HG03565 (cell line): ENCODE measurements around the gene RGL2.

ENCODE experiments used
- ATAC-seq: cut with Tn5 transposase; IDR thresholded peaks from one replicate; pipeline ENCODE4 v1.9.1; 2021; ENCODE audit warnings: mild to moderate bottlenecking, moderate library complexity; ENCODE audit not compliant: unreplicated experiment

The RGL2 gene

DNA sequence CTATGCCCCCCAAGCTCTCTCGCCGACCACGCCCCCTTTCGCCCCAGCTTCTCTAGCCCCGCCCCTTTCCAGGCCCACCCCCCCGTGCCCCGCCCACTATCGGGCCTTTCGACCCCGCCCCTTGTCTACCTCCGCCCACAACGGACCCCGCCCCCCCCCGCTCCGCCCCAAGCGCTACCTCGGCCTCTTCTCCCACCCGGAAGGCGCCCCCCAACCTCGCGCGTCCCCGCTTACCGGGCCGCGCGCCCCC lies 18.6 kb upstream of the RGL2 start:
- no peak for ATAC-seq

DNA sequence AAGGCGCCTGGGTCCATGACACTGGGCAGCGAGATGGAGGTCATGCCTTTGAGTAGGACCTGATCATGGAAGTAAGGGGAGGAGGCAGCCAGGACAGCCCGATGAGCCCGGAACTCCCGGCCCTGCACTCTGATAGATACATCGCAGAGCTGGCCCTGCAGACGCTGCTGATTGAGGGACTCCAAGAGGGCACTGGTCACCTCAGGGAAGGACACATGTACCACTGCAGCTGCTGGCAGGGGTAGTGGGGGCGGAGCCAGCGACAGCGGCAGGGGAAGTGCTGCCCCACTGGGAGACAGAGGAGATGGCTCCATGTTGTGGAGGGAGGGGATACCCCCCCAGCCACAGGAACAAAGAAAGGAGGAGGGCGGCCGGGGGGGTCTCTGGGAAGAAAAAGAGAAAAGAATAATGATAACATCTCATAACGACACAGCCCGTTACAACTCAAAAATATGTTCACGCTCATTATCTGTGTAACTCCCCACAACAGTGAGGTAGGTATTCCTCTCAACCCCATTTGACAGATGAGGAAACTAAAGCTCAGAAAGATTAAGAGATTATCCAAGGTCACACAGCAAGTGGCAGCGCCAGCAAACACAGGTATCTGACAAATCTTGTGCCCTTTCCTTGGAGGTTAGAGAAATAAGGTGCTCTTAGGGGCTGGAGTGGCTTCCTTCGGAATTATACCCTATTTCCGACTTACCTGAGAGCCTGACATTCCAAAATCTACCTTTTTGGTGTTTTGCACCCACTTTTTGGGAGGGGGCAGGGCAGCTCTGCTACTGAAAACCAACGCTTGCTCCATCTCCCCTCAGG lies 18.1 kb upstream of the RGL2 start:
- ATAC-seq = no peak

DNA sequence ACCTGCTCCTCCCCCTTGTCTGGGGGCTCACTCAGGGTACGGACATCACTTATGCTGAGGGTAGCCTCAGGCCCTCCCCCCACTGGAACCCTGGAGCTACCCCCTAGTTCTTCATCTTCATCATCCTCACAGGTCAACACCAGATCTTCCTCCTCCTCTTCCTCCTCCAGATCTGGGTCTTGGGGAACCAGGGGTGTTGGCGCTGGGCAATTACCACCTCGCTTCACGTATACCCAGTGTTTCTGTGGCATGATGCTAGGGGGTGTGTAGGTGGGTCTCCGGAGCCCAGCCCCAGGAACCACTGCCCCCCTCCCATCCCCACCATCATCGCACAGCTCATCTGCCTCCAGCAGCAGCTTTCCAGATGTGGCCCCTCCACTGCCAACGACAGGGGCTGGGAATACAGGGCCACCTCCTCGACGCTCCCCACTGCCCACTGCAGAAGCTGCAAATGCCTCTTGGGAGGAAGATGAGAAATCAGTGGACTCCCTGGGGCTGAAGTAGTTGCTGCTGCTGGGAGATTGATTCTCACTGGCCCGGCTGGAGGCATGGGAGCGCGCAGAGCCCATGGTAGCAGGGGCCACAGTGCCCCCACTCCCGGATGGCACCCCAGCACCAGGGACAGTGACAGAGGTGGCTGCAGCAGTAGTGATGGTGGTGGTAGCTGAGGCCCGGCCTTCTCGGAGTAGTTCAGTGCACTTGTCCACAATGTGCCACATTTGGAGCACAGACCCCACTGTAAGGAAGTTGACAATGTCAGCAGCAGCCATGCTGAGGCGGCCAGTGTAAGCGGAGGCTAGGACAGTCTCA lies 17.3 kb upstream of the RGL2 start:
- ATAC-seq = no peak

DNA sequence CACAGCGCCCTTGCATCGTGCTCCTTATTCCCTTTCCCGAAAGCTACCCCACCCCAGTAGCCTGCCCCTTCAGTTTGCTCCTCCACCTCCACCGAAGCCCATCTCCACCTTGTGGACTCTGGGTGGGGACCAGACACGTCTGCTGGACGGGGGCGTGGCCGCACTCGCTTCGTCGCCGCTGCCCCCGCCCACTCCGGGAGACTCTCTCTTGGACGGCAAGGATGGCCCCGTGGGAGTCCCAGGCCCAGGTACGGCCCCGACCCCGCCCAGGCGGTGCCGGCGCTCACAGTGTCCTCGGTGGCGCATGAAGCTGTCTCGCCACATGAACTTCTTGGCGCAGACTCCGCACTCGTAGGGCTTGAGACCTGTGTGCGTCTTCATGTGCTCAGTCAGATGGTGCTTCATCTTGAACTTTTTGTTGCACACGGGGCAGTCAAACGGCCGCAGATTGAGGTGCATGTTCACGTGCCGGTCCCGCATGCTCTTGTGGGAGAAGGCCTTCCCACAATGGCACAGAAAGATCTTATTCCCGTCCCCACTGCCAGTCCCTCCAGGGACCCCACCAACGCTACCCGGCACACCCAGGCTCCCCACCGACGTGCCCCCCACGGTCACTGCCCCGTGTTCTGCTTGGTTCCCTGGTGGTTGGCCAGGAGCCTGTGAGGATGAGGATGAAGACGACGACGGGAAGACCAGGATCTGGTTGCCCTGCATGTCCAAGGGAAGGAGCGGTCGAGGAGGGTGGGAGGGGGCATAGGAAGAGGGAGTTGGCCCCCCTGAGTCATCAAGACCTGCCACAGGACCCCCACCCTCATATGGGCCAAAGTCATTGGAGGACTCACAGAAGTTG lies 16.4 kb upstream of the RGL2 start:
- no peak for ATAC-seq

DNA sequence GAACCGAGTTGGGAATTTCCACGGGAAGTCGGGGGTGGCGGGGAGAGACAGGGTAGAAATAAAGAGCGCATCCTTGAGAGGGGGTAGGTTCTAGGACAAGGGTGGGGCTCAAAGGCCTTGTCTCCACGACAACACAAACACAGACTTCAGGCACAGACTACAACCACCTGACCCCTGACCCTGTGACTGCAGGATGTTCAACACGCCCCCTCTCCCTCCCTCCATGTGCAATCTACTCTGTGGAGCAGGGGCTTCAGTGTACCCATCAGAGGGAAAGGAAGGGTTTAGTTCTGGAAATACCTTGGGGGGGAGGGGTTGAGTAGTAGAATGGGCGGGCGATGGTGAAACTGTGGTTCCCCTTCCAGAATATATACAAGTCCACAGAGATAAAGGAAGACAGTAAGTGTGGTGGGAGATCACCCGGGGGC lies 15.8 kb upstream of the RGL2 start:
- ATAC-seq = no peak

DNA sequence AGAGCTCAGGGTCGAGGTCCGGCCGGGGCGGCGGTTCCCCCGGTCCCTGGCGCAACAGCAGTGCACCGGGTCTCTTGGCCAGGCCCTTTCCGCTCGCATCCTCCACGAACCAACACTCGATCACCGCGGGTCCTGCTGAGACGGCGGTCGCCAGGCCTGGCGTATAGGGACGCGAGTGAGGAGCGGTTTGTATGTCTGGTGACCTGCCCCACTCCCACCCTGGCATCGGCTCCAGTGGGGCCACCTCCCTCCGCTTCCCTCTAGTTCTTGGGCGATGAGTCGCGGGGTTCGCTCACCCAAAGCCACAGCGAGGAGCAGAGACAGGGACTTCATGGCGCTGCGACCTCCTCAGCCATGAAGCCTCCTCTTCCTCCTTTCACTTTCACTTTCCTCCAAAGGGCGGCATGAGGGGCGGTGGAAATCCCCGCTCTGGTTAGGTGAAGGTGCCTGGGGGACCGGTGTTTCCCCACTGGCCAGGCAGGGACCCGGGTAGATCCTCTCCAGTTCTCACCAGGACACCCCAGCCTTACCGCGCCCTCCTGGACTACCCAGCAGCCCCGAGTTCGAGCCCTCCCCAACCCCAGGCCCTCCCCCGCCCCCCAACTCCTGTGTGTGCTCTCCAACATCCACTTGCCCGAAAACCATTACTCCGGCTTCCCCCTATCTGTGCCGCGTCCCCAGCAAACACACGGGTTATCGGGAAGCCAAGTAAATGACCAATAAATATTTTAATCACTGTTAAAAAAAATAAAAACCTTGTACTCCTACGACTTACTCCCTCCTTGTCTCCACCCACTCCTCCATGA lies 15.2 kb upstream of the RGL2 start, which contains the start of gene TAPBP:
Gene TAPBP (minus strand): TSS at position 370 of the 806 bp plus-strand sequence. CDS start 37 bp downstream, at position 333.
- peak; percentile 35 for ATAC-seq

DNA sequence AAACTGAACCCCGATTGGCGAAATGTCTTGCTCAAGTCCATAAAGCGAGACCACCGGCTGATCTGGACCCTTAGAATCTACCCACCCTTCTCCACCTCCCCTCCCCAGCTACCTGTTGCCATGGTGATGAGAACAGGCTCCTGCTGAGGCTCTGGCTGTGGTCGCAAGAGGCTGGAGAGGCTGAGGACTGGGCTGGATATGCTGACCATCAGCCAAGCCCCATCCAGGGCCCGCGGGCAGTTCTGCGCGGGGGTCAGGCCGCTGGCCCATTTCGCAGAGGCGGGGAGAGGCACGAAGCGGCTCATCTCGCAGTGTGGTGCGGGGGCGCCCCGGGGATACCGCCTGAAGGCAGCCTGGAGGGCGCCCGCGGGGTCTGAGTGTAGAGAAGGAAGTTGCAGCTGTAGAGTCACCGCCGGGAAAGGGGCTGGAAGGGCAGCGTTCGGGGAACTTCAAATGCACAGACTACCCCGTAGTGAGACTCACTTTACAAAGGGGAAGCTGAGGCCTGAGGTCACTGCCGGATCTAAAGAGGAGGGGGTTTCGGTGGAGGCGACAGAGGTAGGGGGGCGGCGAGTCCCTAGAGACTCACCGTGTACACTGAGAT lies 14.5 kb upstream of the RGL2 start:
- ATAC-seq = peak; percentile 9

DNA sequence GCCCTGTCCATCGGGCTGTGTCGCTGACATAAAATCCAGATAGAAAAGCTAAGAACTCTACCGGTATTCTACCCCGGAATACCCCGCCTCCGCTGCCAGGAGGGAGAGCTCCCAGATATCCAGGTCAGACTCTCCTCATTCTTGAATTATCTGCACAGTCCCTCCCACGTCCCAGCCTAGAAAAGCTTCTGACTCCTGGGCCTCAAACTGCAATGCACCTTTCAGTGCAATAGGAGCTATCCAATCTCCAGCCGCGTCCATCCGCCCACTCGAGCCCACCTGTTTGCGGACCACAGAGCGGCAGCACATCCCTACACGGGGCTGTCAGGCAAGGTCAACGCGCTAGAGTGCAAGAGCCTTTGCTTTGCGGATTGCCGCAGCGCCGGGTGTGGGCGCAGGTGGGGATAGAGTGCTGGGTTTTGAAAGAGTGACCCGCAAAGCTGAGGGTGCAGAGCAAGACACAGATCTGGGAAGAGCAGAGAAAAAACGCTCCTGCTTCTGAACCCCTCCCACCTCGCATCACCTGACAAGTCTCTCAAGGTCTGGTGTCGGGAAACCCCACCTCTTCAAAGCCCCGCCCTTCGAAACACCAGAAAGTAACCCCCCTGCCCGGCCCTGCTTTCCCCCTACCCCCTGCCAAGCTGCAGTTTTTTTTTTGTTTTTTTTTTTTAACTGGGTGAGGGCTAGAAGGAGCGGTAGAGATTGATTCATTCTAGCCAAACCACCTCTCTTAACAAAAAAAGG lies 13.8 kb upstream of the RGL2 start:
- ATAC-seq = no peak

DNA sequence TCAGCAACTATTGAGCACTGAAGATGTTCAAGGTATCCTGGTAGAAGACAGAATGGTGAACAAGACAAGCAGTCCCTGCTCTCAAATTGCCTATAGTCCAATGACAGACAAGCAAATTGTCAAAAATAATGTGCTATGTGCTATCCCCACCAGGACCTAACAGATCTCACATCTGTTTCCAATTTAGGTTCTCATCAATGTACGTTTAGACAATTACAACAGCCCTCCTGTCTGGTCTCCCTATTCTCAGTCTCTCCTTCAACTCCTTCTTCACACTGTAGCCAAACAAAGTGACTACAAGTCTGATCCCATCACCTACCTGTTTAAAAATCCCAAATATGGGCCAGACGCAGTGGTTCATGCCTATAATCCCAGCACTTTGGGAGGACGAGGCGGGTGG lies 7.6 kb upstream of the RGL2 start:
- no peak for ATAC-seq

DNA sequence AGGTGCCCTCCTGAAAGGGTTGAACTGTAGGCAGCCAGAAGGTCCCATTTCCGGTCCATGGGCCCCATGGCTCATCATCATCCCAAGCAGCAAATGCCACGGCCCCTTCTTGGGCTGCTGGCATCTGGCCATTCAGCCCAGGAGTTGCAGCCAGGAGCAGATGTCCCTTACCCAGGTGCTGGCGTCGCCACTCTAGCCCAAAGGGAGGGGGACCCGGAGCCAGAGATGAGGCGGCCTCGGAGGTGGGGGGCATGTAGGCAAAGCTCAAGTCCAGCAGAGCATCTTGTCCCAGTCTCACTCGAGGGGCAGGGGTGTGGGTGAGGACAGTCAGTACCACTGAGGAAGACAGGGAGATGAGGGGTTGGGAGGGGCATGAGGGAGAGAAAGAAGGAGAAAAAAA lies 6.3 kb upstream of the RGL2 start:
- no peak for ATAC-seq

DNA sequence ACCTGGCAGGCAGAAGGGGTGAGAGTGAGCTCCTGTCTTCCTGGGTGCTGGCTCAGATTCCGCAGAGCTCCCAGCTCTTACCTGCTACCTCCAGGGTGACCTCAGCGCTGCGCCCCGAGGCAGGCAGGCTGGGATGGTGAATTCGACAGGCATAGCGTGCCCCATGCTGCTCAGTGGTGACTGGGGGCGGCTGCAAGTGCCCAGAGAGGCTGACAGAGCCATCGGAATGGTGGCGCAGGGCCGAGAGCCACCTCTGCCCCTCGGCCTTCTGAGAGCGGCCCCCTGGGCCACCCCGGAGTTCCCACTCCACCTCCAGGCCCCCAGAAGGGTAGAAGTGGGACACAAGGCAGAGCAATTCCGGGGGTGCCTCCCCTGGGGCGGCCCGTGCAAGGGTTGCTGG lies 5.5 kb upstream of the RGL2 start:
- no peak for ATAC-seq

DNA sequence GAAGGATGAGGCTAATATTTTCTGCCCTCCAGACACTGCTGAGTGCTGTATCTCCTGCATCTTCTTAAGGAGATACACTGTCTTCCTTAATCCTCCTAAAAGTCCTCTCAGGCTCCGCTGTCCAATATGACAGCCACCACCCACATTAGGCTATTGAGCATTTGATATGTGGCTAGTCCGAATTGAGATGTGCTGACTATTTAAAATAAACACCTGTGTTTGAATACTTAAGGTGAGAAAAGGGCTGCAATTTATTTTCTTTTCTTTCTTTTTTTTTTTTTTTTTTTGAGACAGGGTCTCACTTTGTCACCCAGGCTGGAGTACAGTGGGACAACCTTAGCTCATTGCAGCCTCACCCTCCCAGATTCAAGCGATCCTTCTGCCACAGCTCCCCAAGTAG lies 3.1 kb upstream of the RGL2 start:
- no peak for ATAC-seq

DNA sequence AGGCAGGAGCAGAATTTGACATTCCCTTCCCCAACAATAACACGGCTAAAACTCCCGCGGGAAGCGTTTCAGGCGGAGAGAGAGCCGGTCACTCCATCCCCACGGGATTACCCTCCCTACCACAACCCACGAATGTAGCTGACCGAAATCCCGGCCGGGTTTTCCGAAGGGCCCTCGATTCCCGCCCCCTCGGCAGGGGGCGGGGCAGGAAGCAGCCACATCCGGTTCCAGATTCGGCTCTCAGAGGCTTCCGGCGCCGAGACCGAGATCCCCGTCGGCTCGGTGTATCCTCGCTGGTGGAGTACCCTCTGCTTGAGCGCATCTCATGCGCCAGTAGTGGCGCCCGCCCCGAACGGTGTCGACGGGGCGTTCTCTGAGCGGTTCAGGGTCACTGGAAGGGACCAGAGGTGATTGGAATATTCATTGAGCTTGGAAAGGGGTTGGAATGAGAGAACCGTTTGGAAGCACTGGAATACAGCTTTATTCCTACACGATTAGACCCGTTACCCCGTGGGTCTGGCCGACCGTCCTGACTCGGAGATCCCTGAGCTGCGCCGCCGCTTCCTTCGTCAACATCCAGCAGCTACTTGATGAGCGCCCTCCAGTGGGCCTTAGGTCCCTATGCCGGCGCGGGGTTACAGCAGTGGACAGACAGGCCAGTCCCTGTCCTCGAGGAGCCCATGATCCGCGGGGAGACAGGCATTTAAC lies 649 bp upstream of the RGL2 start:
- peak; percentile 77 for ATAC-seq

DNA sequence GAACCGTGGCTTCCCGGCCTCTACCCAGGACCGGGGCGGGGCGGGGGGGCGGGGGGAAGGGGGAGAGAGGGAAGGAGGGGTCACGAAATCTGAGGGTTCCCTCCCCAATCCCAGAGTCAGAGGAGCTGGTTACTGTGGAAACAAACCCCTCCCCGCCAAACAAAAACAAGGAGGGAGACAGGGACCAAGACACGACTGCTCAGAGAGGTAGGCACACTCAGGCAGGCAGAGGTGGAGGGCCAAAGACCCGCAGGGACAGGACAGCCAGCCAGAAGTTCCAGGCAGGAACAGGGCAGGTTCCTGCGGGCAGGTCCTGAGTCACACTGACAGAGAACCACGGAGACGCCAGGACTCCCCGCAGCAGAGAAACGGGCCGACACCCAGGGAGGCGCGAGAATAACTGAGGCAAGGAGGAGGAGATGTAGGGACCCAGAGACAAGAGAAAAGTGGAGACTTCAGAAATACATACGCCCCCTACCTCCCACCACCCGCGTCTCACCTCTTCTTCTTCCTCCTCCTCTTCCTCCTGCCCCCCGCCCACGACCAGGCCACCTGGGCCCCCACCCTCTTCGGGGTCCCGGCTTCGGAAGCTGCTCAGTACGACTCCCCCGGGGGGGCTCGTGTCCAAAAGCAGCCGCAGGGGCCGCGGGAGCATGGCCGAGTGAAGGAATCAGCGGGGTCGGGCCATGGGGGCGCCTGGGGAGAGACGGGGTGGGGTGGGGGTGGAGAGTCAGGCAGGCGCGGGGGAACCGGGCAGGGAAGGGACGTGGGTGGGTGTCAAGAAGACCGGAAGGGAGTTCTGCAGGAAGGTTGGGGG lies 578 bp downstream of the RGL2 start:
- no peak for ATAC-seq

DNA sequence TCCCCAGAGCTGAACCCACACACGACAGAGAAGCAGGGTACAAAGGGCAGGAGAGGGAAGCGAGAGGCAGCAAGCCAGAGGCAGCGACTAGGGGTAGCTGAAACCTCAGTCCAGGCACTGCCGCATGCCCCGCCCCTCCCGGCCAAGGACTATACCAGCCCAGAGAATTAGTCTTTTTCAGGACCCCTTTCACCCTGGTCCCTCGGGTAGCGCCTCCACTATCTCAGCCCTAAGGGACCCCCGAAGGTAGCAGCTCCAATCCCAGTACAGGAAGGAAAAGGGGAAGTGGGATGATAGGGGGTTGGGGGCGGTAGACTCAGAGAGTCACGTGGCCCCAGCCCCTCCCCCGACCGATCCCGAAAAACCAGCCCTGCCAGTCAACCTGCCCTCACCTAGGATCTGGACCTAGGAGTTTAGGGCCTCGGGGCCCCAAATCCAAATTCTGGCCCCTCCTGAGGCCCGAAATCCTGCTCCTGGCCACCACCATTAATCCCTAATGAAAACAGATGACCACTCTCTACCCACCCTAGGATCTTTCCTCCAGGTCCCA lies 1.3 kb downstream of the RGL2 start:
- no peak for ATAC-seq

DNA sequence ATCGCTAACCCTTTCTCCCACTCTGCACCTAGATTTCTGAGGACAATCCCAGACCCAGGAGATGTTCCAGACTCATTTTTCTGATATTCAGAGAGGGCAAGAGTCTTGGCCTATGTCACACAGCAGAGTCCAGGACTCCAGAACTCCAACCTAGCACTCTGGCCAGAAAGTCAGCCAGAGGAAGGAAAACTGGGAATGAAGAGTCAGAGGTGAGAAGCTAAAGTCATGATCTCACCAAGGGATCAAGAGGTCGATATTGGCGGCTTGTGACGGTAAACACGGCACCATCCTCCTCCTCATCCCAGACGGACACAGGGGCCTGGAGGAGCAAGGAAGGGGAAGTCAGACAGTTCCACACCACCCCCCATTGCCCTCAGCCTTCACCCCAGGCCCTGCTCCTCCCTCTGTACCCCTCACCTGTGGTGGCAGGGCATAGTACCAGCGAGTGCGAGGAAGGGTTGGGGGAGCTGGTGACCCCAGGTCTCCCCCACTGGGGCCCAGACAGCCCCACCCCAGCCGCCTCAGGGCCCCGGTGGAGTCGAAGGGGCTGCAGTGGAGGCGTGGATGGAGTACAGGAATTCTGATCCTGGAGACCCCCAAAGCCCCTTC lies 1.8 kb downstream of the RGL2 start:
- no peak for ATAC-seq

DNA sequence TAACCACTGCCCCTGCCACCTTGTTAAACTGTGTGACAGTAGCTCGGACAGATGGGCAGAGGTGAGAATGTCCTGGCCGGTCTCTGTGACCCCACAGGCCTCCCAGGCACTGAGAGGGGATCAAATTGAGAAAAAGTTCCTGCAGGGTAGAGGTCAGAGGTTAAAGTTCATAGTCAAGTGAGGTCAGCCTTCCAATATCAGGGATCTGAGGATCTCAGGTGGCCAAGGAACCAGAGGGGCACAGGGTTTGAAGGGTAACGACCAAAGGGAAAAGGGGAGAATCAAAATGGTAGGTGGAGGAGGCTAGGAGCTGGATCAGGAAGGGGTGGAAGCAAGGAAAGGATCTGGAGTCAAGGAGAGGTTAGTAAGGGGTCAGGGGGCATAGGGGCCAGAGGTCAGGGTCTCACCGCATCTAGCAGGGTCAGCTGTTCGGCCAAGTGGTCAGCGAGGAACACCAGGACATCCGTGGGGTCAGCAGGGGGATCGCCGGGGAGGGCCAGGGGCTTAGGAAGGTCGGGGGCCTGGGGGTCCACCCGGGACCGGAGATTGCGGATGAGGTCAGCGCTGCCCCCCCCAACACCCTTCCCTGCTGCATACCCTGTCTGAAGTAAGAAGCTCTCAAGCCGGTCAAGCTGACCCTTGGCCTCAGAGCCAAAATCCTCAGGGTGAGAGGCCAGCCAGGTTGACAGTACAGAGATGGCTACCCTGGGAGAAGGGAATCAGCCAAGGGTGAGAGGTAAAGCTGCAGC lies 2.9 kb downstream of the RGL2 start:
- no peak for ATAC-seq
